GM19238 (cell line): ENCODE measurements around the gene PMEL.

Experiments used
- DNase-seq: peaks from one replicate; pipeline ENCODE4 v3.0.0; 2011; ENCODE audit warnings: low spot score; ENCODE audit not compliant: insufficient read length

Gene PMEL

DNA sequence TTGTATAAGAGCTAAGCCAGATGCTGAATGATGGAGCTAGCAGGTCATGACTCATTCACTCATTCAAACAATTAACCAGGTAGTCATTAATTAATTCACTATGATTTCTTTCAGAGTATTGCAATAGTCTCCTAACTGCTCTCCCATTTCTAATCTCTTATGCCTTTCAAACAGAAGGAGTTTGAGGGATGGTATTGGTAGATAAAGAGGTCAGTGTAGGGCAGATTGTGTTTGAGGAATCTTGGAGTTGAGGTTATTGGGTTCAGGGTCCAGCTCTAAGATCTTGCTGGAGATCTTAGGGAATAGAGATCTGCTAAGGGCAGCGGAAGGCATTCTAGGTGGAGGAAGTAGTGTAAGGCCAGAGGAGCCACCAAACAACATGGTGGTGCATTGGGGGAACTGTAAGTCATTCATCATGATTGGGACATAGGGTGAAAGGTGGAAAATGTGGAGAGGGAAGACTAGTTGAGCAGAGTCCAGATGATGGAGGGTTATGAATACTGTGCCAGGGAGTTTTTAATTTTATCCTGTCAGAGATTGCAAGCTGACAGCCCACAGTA, 23.2 kb downstream of the PMEL start:
- no peak for DNase-seq

- DNase-seq, result no peak
Observed at GRCh38 chr12:55942055-55942454, 23.8 kb downstream of the PMEL start.

DNA sequence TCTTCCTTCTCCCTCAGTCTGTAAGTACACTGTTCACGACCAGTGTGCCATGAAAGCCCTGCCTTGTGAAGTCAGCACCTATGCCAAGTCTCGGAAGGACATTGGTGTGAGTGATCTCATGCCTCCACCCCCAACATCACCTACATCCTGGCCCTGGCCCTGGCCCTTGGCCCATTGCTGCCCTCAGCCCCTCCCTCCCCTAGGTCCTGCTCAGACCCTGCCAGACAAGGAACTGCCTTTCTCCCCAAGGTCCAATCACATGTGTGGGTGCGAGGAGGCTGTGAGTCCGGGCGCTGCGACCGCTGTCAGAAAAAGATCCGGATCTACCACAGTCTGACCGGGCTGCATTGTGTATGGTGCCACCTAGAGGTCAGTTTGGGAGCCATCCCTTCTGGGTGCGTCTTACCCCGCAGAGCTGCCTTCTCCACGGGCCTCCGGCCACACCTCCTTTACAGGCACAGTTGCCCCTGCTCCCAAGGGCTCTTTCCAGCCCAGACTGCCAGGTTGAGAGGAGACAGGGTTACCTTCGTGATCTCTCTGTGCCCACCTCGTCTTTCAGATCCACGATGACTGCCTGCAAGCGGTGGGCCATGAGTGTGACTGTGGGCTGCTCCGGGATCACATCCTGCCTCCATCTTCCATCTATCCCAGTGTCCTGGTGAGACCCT, 25.6 kb downstream of the PMEL start:
- DNase-seq, result peak; percentile 80

DNA sequence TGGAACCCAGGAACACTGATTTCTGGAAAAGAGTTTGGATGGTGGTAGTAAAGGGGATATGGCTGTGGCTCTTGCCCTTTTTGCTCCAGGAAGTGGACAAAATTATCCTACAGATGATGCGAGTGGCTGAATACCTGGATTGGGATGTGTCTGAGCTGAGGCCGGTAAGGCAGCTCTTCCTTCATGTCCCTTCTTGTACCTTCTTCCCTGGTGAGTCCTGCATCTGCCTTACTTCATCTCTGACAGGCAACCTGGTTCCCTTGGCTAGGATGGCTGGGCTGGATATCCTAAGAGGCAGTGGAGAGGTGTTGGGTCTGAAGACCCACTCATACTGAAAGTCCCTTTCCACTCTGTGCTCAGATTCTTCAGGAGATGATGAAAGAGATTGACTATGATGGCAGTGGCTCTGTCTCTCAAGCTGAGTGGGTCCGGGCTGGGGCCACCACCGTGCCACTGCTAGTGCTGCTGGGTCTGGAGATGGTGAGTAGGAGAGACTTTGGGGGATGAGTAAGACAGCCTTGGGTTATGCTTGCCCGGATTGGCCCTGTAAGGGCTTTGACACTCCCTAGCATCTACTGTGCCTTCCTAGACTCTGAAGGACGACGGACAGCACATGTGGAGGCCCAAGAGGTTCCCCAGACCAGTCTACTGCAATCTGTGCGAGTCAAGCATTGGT, 26.9 kb downstream of the PMEL start:
- DNase-seq, result no peak

DNA sequence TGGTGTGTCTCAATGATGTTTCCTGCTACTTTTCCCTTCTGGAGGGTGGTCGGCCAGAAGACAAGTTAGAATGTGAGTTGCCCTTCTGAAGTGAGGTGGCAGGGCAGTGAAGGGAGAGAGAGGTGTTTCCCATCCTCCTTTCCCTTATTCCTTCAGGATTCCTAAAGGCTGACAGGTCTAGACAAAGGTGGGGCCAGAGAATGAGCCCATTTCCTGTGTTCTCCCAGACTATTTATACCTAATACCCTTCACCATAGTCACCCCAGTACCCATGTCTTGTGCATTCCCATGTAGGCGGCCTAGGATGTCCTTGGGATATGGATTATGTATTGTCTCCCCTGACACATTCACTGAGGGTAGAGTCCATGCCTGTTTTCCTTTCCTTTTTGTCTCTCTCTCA, 27.9 kb downstream of the PMEL start:
- no peak for DNase-seq

- DNase-seq, result no peak
Observed at GRCh38 chr12:55935738-55936151, 30.1 kb downstream of the PMEL start.

- no peak for DNase-seq
Observed at GRCh38 chr12:55934773-55935172, 31.1 kb downstream of the PMEL start.

GRCh38 chr12:55933799-55934742, 31.8 kb downstream of the PMEL start:
- DNase-seq, result no peak

DNA sequence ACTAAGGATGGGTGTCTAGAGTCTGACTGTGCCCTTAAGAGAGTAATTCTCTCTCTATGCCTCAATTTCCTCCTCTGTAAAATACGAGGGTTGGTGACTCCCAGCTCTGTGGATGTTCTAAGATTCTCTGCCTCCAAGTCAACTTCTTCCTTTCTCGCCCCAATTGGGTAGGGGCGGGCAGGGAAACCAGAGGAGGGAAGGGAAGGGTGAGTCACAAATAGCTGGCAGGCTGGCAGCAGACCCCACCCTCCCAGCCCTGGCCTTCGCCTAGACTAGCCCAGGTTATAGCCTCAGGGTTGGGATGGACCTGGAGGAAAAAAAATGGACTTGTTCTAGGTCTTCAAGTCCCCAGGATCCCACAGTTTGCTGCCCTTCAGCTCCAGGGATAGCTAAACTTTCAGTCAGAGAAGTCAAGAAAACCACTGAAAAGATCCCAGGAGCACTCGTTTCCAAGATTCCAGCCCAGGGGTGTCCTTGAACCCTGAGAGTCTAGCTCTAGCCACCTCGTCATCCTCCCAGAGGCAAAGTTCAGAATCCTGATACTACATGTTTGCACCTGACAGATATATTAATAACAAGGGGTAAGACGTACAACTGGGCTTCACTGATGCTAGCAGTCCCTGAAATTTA, 32.6 kb downstream of the PMEL start:
- no peak for DNase-seq

GRCh38 chr12:55932551-55932910, 33.3 kb downstream of the PMEL start:
- DNase-seq, result peak; percentile 20

GRCh38 chr12:55931780-55932550, 33.9 kb downstream of the PMEL start:
- peak; percentile 41 for DNase-seq

DNA sequence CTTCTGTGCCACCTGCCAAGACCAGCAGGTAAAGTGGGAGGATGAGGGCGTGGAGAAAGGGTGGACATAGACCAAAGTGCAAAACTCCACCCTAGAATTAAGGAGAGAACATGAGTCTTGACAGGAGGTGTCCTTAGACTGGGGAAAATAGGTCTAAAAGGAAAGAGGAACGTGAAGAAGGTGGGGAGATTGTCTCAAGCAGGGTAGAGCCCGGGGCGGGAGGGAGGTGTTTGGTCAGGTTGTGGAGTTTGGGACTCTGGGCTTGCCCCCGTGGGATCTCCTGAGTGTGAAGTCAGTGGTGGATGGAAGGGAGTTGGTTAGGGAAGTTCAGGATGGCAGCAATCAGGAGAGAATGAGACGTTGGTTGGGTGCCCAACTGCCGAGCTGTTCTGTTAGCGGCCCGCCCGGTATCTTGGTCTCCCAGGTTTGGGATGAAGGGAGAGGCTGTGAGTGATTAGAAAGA, 34.5 kb downstream of the PMEL start:
- DNase-seq, result no peak

- peak; percentile 70 for DNase-seq
Observed at GRCh38 chr12:55930771-55931316, 35.0 kb downstream of the PMEL start, which contains the start of gene DGKA. DGKA (plus strand) TSS chr12:55931162; CDS start chr12:55936504, 5,342 bp downstream.

DNA sequence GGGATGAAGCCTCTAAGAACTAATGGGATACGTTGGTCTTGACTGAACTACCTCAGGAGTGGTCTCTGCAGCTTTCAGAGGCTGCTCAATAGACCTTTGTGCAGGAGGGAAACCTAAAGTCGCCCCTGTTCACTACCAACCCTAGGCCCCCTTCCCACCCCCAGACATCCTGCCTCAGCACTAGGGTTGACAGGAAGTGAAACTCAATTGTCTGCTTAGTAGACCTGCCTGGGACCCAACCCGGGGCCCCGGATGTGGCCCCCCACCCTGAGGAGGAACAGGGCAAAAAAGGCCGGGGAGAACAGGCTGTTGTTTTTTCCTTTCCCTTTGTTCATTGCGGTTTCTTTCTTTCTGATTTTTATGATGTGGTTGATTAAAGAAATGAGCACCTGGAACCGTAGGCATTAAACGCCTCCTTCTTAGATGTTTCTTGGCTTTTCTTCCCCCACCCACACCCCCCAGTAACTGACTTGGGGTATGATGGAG, 36.5 kb downstream of the PMEL start:
- peak; percentile 87 for DNase-seq

GRCh38 chr12:55927588-55928502, 38.0 kb downstream of the PMEL start, which contains the start of gene PYM1:
PYM1 (minus strand) TSS chr12:55927894; CDS start chr12:55927761, 133 bp downstream.
- DNase-seq, result peak; percentile 35

GRCh38 chr12:55926738-55927587, 38.9 kb downstream of the PMEL start:
- peak; percentile 79 for DNase-seq

GRCh38 chr12:55925870-55926737, 39.7 kb downstream of the PMEL start:
- DNase-seq, result no peak
